ENCODE data around the gene SCTR.

The SCTR gene

DNA sequence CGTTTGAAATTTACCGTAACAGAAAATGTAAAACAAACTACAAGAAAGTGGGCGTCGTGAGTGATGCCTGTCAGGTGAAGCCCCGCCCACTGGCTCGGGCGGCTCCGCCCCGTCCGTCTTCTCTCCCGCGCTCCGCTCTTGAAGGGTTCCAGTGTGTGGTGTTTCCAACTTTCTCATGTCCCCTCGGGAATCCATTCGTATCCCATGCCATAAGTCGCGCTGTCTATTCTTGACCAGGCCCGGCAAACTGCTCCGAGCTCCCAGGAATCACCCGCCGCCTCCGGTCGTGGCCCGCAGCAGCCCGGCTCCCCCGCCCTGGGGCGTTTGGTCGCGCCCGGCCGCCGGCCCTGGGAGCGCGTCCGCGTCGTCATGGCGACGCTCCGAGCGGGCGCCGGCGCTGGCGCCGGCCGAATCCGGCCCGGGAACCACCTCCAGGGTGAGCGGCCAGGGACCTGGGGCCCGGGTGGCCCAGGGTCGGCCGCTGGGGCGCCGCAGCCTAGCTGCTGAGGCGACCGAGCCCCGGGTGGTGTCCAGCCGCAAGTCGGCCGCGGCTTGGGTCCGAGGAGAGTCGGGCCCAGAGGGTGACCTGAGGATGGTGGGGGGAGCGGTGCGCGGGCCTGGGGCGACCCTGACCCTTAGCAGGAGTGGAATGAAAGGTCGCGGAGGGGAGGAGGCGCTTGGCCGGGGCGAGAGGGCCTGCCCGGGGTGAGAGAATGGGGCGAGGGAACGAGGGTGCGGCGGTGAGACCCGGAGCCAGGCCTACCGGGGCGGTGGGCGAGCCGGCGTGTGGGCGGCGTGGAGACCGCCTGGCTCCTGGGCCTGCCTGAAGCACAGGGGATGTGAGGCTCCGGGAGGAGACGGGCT is 20.0 kb upstream of the SCTR start, which contains the start of gene CFAP221:
TSS of gene CFAP221 (plus strand) at position 375 of the 864 bp plus-strand sequence. CDS start 1,683 bp downstream, outside the sequence.
- DNase-seq (ENCODE audit: low read depth), result peak; percentile 7
- H3K4me3 ChIP-seq (ENCODE audit: low read depth, low read length), result peak within 1 kb of the TSS; percentile 17; the same call in 1 of the 2 replicates
- TF ChIP-seq, protein P1, sequence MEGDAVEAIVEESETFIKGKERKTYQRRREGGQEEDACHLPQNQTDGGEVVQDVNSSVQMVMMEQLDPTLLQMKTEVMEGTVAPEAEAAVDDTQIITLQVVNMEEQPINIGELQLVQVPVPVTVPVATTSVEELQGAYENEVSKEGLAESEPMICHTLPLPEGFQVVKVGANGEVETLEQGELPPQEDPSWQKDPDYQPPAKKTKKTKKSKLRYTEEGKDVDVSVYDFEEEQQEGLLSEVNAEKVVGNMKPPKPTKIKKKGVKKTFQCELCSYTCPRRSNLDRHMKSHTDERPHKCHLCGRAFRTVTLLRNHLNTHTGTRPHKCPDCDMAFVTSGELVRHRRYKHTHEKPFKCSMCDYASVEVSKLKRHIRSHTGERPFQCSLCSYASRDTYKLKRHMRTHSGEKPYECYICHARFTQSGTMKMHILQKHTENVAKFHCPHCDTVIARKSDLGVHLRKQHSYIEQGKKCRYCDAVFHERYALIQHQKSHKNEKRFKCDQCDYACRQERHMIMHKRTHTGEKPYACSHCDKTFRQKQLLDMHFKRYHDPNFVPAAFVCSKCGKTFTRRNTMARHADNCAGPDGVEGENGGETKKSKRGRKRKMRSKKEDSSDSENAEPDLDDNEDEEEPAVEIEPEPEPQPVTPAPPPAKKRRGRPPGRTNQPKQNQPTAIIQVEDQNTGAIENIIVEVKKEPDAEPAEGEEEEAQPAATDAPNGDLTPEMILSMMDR (IDR thresholded peaks at IDR 0.05; ENCODE audit: low read depth, low read length, missing control alignments), result no peak

DNA sequence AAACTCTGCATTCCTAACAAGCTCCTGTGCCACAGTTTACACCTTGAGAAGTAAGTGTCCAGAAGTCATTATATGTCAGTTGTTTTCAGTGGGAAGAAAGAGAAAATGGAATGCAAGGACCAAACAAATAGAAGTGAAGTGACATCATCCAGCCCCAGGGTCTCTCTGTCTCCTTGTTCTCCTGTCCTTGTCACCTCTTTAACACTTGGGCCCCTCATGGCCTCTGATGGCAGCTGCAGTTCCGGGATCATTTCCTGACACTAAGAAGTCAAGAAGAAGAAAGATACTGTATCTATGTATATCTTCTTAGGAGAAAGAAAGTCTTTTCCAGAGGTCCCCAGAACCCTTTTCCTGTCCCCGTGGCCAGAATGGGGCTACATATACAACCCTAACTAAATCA is 17.2 kb upstream of the SCTR start:
- DNase-seq (ENCODE audit: low read depth), result no peak
- TF ChIP-seq, protein P1 (IDR thresholded peaks at IDR 0.05; ENCODE audit: low read depth, low read length, missing control alignments), result no peak
- no peak overlapping the region for H3K4me3 ChIP-seq (ENCODE audit: low read depth, low read length)

DNA sequence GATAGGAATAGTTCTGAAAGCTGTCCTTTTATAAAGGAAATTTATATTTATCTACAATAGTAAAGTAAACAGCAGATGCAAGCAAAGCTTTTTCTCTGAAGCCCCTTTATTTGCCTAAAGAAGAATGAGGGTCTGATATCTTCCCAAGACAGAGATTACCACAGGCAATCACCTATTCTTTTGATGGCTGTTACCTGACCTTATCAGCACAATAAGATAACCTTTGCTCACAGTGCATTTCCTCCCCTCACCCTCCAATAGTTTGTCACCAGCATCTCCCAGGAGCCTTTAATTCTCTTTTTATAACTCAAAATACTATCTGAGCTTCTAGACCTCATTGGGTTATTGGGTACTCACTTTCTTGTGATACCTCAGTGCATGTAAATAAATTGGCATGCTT is 13.5 kb upstream of the SCTR start:
- TF ChIP-seq, protein P1 (IDR thresholded peaks at IDR 0.05; ENCODE audit: low read depth, low read length, missing control alignments), result no peak
- no peak overlapping the region for H3K4me3 ChIP-seq (ENCODE audit: low read depth, low read length)

DNA sequence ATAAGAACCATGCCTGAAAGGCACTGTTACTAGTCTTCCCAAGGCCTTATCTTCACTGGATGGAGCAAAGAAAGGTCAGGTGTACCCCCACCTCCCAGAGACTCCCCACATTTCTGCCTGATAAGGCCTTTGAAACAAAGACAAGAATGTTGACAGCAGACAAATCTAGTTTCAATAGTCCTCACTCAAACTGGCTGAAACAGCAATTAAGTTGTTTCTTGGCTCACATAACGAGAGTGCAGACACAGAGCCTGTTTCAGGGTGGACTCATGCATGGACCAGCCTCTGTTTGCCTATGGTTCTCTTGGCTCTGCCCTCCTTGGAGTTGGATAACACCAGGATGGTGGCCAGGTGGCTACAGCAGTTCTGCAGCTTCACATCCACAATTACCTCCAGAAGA is 12.4 kb upstream of the SCTR start:
- H3K4me3 ChIP-seq (ENCODE audit: low read depth, low read length), result no peak overlapping the region
- no peak for DNase-seq (ENCODE audit: low read depth)

More for the DNA sequence above, 13.5 kb upstream of the SCTR start:
- no peak for DNase-seq (ENCODE audit: low read depth)

DNA sequence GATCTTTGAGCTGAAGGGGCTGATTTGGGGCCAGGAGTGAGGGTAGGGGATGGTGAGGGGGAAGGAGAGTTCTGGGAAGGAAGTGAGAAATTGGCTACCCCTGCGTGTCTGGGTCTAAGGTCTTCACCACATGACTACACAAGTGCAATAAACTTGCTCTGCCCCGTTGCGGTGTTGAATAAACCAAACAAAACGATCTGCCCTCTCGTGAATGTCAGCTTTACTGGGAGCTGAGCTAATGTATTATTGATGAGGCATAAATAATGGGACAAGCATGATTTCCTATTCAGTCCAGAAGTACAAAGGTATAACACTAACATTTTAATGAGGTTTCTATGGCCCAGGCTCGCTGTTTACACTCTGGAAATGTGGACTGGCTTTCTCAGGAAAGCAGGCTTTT is 11.9 kb upstream of the SCTR start:
- TF ChIP-seq, protein P1 (IDR thresholded peaks at IDR 0.05; ENCODE audit: low read depth, low read length, missing control alignments), result no peak
- H3K4me3 ChIP-seq (ENCODE audit: low read depth, low read length), result no peak overlapping the region
- DNase-seq (ENCODE audit: low read depth), result no peak

More for the DNA sequence above, 12.4 kb upstream of the SCTR start:
- TF ChIP-seq, protein P1 (IDR thresholded peaks at IDR 0.05; ENCODE audit: low read depth, low read length, missing control alignments), result no peak

DNA sequence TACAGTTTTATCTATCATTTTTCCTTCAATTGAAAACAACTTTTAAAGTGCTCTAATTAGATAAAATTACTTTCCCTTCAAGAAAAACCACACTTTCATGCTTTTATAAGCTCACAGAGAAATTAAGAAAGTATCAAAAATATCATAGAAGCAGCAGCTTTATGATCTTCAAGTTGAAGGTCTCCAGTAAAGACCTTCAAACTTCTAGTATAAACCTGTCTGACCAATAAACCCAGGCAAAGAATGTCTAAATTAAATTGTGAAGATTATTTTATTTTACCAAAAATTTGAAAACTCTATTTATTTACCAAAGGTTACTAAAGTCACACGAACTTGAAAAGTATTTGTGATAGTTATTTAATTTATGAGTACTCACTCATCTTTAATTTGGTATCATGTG is 9.3 kb upstream of the SCTR start:
- TF ChIP-seq, protein P1 (IDR thresholded peaks at IDR 0.05; ENCODE audit: low read depth, low read length, missing control alignments), result no peak
- DNase-seq (ENCODE audit: low read depth), result no peak
- H3K4me3 ChIP-seq (ENCODE audit: low read depth, low read length), result no peak overlapping the region

All from GM12864 (cell line).